Lung (tissue), 12 donors: ENCODE measurements around the gene KRTAP10-5. TPM values are rescaled to one million over a fixed set of nuclear protein-coding genes. Genes with fewer than 3 reads are reported as not detected.

Experiments
- ATAC-seq: fragments of 200-7000 bp; cut with Tn5 transposase; one replicate; pipeline ENCODE4 v1.9.1; 2020; ENCODE audit warnings: moderate number of reproducible peaks; ENCODE audit not compliant: insufficient read depth, low FRiP score
- DNase-seq, 3 donors: peaks; one replicate each; pipeline ENCODE4 v3.0.0-alpha.2; 2013 to 2017
- H3K27ac ChIP-seq, 2 donors: one replicate each; pipeline ENCODE4 v1.5.1; 2013; ENCODE audit warnings: mild to moderate bottlenecking in 2 of 2, moderate library complexity in 2 of 2, control low read depth in 1 of 2, inconsistent platforms in 1 of 2, low read depth in 1 of 2, low read length in 1 of 2
- H3K27me3 ChIP-seq, 3 donors: one replicate each; pipeline ENCODE4 v1.5.1; 2013; ENCODE audit warnings: low read length in 2 of 3; ENCODE audit not compliant: control insufficient read depth in 3 of 3, insufficient read depth in 3 of 3
- H3K36me3 ChIP-seq, 4 donors: one replicate each; pipeline ENCODE4 v1.5.1; 2013; ENCODE audit warnings: low read length in 4 of 4, mild to moderate bottlenecking in 1 of 4, moderate library complexity in 1 of 4; ENCODE audit not compliant: control insufficient read depth in 4 of 4, insufficient read depth in 4 of 4
- H3K4me1 ChIP-seq, 5 donors: one replicate each; pipeline ENCODE4 v1.5.1; 2013; ENCODE audit warnings: low read length in 5 of 5, mild to moderate bottlenecking in 2 of 5, moderate library complexity in 1 of 5; ENCODE audit not compliant: control insufficient read depth in 5 of 5, insufficient read depth in 5 of 5
- H3K4me3 ChIP-seq: one replicate; pipeline ENCODE4 v1.5.1; 2013; ENCODE audit warnings: mild to moderate bottlenecking, control low read depth, moderate library complexity
- H3K9ac ChIP-seq, 2 donors: one replicate each; pipeline ENCODE4 v1.5.1; 2013; ENCODE audit warnings: low read length in 2 of 2, control low read depth in 1 of 2; ENCODE audit not compliant: insufficient read depth in 1 of 2
- H3K9me3 ChIP-seq, 4 donors: one replicate each; pipeline ENCODE4 v1.5.1; 2013; ENCODE audit warnings: low read length in 3 of 4, mild to moderate bottlenecking in 1 of 4, moderate library complexity in 1 of 4; ENCODE audit not compliant: control insufficient read depth in 4 of 4, insufficient read depth in 3 of 4
- CTCF ChIP-seq: IDR thresholded peaks from 2 replicates; pipeline ENCODE4 v1.5.1; 2012; ENCODE audit warnings: mild to moderate bottlenecking; ENCODE audit errors: control extremely low read depth, extremely low read depth
- WGBS, 2 donors: extraction: QIAGEN DNeasy Blood & Tissue Kit; methylation state at CpG; one replicate each; pipeline ENCODE4 v1.1.7; 2013; 5-methylcytosine and 5-hydroxymethylcytosine counted together
- polyA plus RNA-seq, 2 donors: library from polyadenylated mRNA; stranded (reverse); fragments of 200-250 nt; gene quantifications; one replicate each; pipeline ENCODE4 v1.2.1, GENCODE V29; 2013
- total RNA-seq, 2 donors: library from RNA; depleted of rRNA in 1 of 2; stranded (reverse); fragments of >200 nt in 1 of 2; gene quantifications; one replicate each; pipeline ENCODE4 v1.2.1, GENCODE V29; 2014 to 2021
- donor health status: control.
- donor health status: control.
- donor health status: Bipolar disorder and iron deficiency.
- donor health status: healthy.
- donor health status: DM: yes; HTN: yes; CAD: no.

The KRTAP10-5 gene
- total and polyA plus RNA-seq, 4 donors, result not detected

- Histone ChIP-seq H3K27me3 (no peaks in the 10 kb centered on the region), H3K4me1 (no peaks in the 10 kb centered on the region), H3K9me3 (peaks cover 0 to 4% (median 0%) of the 10 kb centered on the region in 4 donors), H3K9ac (no peak overlapping the region), H3K27ac (no peak overlapping the region), H3K4me3 (no peak overlapping the region), H3K36me3 (no peaks in the 10 kb centered on the region)
- TF ChIP-seq CTCF, result no peak
- WGBS, 2 donors, result 91 to 94% methylated on average over 36 to 37 of the region's 37 CpGs
- ATAC-seq, result no peak
- no peak for DNase-seq
These were observed 47.1 kb downstream of the KRTAP10-5 start for GRCh38 chr21:44533121-44533890.

- no peak overlapping the region for H3K9ac ChIP-seq
- H3K27ac ChIP-seq, result no peak overlapping the region
- no peak for TF ChIP-seq CTCF
- ATAC-seq (no peak), DNase-seq (no peak)
- H3K27me3 ChIP-seq, result no peaks in the 10 kb centered on the region
- no peak overlapping the region for H3K4me3 ChIP-seq
- H3K9me3 ChIP-seq, result peaks cover 0 to 4% (median 0%) of the 10 kb centered on the region in 4 donors
- 90 to 92% methylated on average over 16 of the region's 16 CpGs for WGBS, 2 donors
- no peaks in the 10 kb centered on the region for H3K36me3 ChIP-seq
- no peaks in the 10 kb centered on the region for H3K4me1 ChIP-seq
These were observed 47.7 kb downstream of the KRTAP10-5 start for GRCh38 chr21:44532712-44533111.

- no peaks in the 10 kb centered on the region for H3K4me1 ChIP-seq
- no peak overlapping the region for H3K9ac ChIP-seq
- H3K36me3 ChIP-seq, result no peaks in the 10 kb centered on the region
- no peak overlapping the region for H3K27ac ChIP-seq
- DNase-seq (no peak), ATAC-seq (no peak)
- no peak for TF ChIP-seq CTCF
- no peak overlapping the region for H3K4me3 ChIP-seq
- 83 to 89% methylated on average over 30 of the region's 30 CpGs for WGBS, 2 donors
- H3K9me3 ChIP-seq, result peaks cover 0 to 4% (median 0%) of the 10 kb centered on the region in 4 donors
- H3K27me3 ChIP-seq, result no peaks in the 10 kb centered on the region
These were observed 48.5 kb downstream of the KRTAP10-5 start for GRCh38 chr21:44531606-44532564.
